Stimulated activated naive B cell treated with anti-CD40 and anti-IgM and Interleukin-4, amounts not matched to agents 10 μg/mL and 1 μg/mL and 100 μg/mL, for 72 hours (primary cell): ENCODE measurements around the gene PROSER2.
"Not testable (repeated sequence)": the region's sequence is repeated elsewhere in the genome, so short reads cannot be mapped to it uniquely, and the experiment has no call there.

ENCODE experiments used
- ATAC-seq, 2 donors: fragments of 150-1000 bp; cut with Tn5 transposase; replicated peaks; 2 replicates each; pipeline ENCODE4 v1.10.0; 2021; ENCODE audit warnings: moderate library complexity in 1 of 2
- DNase-seq: peaks from one replicate; pipeline ENCODE4 v3.0.0; 2021
- H3K27ac Mint-ChIP-seq: one replicate; pipeline ENCODE4 v1.8.0; 2022; ENCODE audit warnings: mild to moderate bottlenecking, mixed read lengths
- H3K27me3 Mint-ChIP-seq, 2 donors: one replicate each; pipeline ENCODE4 v1.8.0; 2022; ENCODE audit warnings: mixed read lengths in 2 of 2
- H3K36me3 Mint-ChIP-seq, 2 donors: one replicate each; pipeline ENCODE4 v1.8.0; 2022; ENCODE audit warnings: mixed read lengths in 2 of 2, mild to moderate bottlenecking in 1 of 2
- H3K4me1 Mint-ChIP-seq, 2 donors: one replicate each; pipeline ENCODE4 v1.8.0; 2022; ENCODE audit warnings: mixed read lengths in 2 of 2, mild to moderate bottlenecking in 1 of 2
- H3K4me3 Mint-ChIP-seq, 2 donors: one replicate each; pipeline ENCODE4 v1.8.0; 2022; ENCODE audit warnings: mild to moderate bottlenecking in 2 of 2, mixed read lengths in 2 of 2, moderate library complexity in 1 of 2
- H3K9me3 Mint-ChIP-seq, 2 donors: one replicate each; pipeline ENCODE4 v1.8.0; 2022; ENCODE audit warnings: mixed read lengths in 2 of 2, mild to moderate bottlenecking in 1 of 2

The PROSER2 gene

DNA sequence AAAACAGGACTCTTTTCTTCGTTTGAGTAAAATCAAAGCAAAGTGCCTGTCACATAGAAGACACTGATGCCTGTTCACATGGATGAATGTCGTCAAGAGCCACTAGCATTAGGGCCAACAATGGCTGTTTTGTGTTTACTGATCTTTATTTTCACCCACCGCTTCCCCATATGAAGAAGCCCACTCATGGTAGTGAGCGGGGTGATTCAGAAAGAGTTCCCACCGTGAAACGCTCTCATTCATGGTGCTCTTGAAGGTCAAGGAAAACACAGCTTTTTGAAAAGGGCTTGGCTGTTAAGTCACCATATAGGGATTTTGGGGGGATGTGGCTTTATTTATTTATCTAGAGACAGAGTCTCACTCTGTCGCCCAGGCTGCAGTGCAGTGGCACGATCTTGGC, 12.5 kb downstream of the PROSER2 start:
- H3K27ac Mint-ChIP-seq, result no peak overlapping the region
- no peaks in the 10 kb centered on the region for H3K36me3 Mint-ChIP-seq
- DNase-seq (no peak), ATAC-seq (no peak)
- no peak overlapping the region for H3K4me3 Mint-ChIP-seq
- H3K9me3 Mint-ChIP-seq, result no peaks in the 10 kb centered on the region
- H3K27me3 Mint-ChIP-seq, result no peaks in the 10 kb centered on the region
- peaks cover 0 to 4% of the 10 kb centered on the region in 2 donors for H3K4me1 Mint-ChIP-seq

DNA sequence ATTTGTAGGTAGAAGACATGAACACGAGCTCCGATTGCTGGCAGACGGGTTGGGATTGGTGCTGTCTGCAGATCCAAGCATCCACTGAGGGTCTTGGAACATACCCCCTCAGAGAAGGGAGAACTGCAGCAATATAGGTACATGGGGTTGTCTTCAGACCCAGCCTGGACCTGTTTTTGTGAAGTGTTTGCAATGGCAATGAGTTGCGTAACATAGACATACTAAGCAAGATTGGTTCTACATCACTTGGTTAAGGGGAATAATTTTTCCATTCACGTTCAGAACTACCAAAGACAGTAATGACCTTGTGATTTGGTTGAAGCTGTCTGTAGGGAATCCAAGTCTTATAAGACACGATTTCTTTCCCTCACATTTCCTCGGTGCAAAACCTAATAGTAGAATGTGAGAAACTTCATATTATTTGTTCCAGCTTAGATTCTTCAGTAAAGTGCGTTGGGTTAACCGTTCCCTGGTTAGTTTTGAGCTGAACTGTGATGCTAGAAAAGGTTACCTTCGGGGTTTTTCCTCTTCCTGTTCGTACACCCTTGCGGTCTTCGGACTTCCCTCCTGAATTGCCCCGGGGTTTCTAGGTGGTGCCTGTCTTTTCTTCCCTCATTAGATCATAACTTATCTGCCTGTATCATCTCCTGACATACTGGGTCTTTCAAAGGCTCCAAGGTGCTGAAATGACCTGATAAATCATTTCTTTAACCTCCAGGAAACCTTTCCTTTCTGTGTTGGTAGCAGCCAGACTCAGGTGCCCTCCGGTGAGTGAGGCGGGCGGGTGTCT, 14.4 kb downstream of the PROSER2 start:
- no peaks in the 10 kb centered on the region for H3K27me3 Mint-ChIP-seq
- no peak overlapping the region for H3K4me3 Mint-ChIP-seq
- no peak overlapping the region for H3K27ac Mint-ChIP-seq
- H3K4me1 Mint-ChIP-seq, result peaks cover 0 to 4% of the 10 kb centered on the region in 2 donors
- H3K9me3 Mint-ChIP-seq, result no peaks in the 10 kb centered on the region
- ATAC-seq (peak in 1 of 2 donors; percentile 16), DNase-seq (no peak)
- no peaks in the 10 kb centered on the region for H3K36me3 Mint-ChIP-seq

GRCh38 chr10:11838298-11838852, 15.2 kb downstream of the PROSER2 start:
- H3K27ac Mint-ChIP-seq, result no peak overlapping the region
- H3K4me1 Mint-ChIP-seq, result peaks cover 0 to 4% of the 10 kb centered on the region in 2 donors
- no peaks in the 10 kb centered on the region for H3K36me3 Mint-ChIP-seq
- DNase-seq (no peak), ATAC-seq (no peak)
- no peaks in the 10 kb centered on the region for H3K27me3 Mint-ChIP-seq
- no peaks in the 10 kb centered on the region for H3K9me3 Mint-ChIP-seq
- H3K4me3 Mint-ChIP-seq, result no peak overlapping the region

DNA sequence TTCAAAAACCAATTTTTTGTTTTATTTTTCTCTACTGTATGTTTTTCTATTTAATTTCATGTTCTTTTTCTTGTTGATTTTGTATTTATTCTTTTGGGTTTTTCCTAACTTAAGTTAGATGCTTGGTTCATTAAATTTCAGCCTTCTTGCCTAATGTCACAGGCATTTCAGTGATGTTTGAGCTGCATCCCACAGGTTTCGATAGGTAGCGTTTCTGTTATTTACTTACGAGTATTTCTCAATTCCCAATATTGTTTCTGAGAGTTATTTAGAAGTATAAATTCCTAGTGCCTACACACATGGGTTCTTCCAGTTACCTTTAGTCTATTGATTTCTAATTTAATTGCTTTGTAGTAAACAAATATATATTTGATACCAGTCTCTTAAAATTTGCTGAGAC, 18.2 kb downstream of the PROSER2 start:
- H3K27ac Mint-ChIP-seq, result no peak overlapping the region
- DNase-seq (no peak), ATAC-seq (no peak)
- no peaks in the 10 kb centered on the region for H3K9me3 Mint-ChIP-seq
- no peaks in the 10 kb centered on the region for H3K27me3 Mint-ChIP-seq
- H3K4me3 Mint-ChIP-seq, result no peak overlapping the region
- peaks cover 0 to 2% of the 10 kb centered on the region in 2 donors for H3K4me1 Mint-ChIP-seq
- H3K36me3 Mint-ChIP-seq, result no peaks in the 10 kb centered on the region

DNA sequence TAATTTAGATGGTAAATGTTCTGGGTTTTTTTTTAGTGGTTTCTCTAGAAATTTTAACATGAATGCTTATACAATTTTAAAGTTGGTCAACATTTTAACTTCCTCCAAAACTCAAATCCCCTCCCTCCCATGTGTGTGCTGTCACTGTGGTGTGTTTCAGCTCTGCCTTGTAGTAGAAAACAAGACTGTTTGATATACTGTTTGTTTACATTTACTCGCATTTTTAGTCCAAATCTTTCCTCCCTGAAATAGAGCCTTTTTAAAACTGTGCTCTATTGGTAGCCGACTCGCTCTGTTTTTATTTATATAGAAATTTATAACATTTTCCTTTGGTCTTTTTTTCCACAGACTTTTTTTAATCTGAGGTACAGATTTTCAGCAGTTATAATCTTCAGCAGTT, 19.3 kb downstream of the PROSER2 start:
- Mint-ChIP-seq H3K36me3 (no peaks in the 10 kb centered on the region), H3K4me1 (peaks cover 0 to 2% of the 10 kb centered on the region in 2 donors), H3K27ac (no peak overlapping the region), H3K9me3 (no peaks in the 10 kb centered on the region), H3K4me3 (no peak overlapping the region), H3K27me3 (no peaks in the 10 kb centered on the region)
- ATAC-seq (no peak), DNase-seq (no peak)

DNA sequence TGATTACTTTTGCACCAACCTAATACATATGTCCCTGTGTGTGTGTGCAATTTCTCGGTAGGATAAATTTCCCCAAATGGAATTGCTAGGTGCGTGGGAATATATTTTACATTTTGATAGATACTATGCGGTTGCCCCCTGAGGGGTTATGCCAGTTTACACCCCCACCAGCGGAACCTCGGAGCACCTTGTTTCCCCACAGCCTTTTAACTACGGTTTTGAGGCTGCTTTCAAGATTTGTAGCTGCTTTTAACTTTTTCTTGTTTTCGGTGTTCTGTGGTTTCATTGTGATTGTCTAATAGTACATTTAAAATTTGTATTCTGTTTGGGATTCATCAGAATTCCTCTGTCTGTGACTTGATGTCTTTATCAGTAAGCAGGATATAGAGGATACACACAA, 22.0 kb downstream of the PROSER2 start:
- Mint-ChIP-seq H3K27ac (no peak overlapping the region), H3K9me3 (no peaks in the 10 kb centered on the region), H3K4me3 (no peak overlapping the region), H3K36me3 (no peaks in the 10 kb centered on the region), H3K27me3 (no peaks in the 10 kb centered on the region), H3K4me1 (no peaks in the 10 kb centered on the region)
- no peak for ATAC-seq
- no peak for DNase-seq

DNA sequence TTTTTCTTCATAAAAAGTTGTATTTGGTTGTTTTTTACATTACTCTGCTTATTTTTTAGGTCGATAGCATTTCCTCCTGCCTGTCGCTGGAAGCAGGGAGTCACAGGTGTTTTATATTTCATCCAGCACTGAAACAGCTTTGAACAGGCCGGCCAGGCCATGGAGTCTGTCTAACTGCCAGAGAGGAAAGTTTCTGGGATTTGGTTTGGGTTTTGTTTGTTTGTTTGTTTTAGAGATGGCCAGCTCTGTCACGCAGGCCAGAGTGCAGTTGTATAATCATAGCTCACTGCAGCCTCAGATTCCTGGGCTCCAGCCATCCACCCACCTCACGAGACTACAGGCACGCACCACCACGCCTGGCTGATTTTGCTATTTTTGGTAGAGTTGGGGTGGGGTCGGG, 23.4 kb downstream of the PROSER2 start:
- H3K27ac Mint-ChIP-seq, result no peak overlapping the region

DNA sequence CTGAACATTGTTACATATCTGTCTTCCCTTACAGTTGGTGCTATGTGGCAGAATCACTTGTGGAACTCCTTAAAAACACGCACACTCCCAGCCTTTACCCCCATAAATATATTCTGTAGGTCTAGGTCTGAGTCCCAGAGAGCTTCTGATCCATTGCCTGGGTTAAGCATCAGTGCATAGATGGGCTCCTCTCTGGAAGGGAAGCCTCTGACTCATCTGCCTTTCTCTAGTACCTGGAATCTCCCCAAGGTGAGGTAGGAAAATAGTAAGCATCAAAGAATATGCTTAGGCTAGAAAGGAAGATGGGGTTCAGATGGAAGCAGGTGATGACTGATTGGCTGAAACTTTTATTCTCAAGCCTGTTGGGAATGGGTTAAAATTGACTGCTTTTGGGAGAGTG, 26.1 kb downstream of the PROSER2 start:
- H3K4me1 Mint-ChIP-seq, result no peaks in the 10 kb centered on the region
- ATAC-seq, result no peak
- no peak overlapping the region for H3K27ac Mint-ChIP-seq
- H3K36me3 Mint-ChIP-seq, result no peaks in the 10 kb centered on the region
- H3K27me3 Mint-ChIP-seq, result no peaks in the 10 kb centered on the region
- DNase-seq, result no peak
- H3K9me3 Mint-ChIP-seq, result no peaks in the 10 kb centered on the region
- no peak overlapping the region for H3K4me3 Mint-ChIP-seq

More for the DNA sequence above, 23.4 kb downstream of the PROSER2 start:
- H3K4me1 Mint-ChIP-seq, result no peaks in the 10 kb centered on the region
- H3K9me3 Mint-ChIP-seq, result no peaks in the 10 kb centered on the region
- no peak overlapping the region for H3K4me3 Mint-ChIP-seq
- H3K27me3 Mint-ChIP-seq, result no peaks in the 10 kb centered on the region
- no peak for DNase-seq
- no peak for ATAC-seq
- no peaks in the 10 kb centered on the region for H3K36me3 Mint-ChIP-seq

GRCh38 chr10:11849911-11850310, 26.8 kb downstream of the PROSER2 start:
- Mint-ChIP-seq H3K9me3 (no peaks in the 10 kb centered on the region), H3K4me1 (no peaks in the 10 kb centered on the region), H3K36me3 (no peaks in the 10 kb centered on the region), H3K4me3 (no peak overlapping the region), H3K27me3 (no peaks in the 10 kb centered on the region), H3K27ac (no peak overlapping the region)
- ATAC-seq (no peak), DNase-seq (no peak)

DNA sequence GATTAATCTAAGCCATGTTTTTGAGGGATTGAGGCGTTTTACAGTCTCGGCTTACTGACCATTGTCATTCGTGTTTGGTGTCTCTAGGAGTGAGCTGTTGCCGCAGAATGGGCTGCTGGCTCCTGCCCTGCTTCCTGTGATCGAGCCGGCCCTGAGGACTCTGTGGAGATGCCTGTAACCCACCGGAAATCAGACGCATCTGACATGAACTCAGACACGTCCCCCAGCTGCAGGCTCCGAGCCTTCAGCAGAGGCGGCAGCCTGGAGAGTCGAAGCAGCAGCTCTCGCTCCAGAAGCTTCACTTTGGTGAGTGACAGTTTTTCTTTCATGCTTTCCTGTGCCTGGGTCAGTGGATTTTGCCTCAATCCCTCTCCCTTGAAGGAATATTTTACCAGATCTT, 28.8 kb downstream of the PROSER2 start:
- no peaks in the 10 kb centered on the region for H3K4me1 Mint-ChIP-seq
- ATAC-seq, result no peak
- no peak for DNase-seq
- no peak overlapping the region for H3K4me3 Mint-ChIP-seq
- H3K9me3 Mint-ChIP-seq, result no peaks in the 10 kb centered on the region
- no peaks in the 10 kb centered on the region for H3K27me3 Mint-ChIP-seq
- H3K36me3 Mint-ChIP-seq, result no peaks in the 10 kb centered on the region
- H3K27ac Mint-ChIP-seq, result no peak overlapping the region

DNA sequence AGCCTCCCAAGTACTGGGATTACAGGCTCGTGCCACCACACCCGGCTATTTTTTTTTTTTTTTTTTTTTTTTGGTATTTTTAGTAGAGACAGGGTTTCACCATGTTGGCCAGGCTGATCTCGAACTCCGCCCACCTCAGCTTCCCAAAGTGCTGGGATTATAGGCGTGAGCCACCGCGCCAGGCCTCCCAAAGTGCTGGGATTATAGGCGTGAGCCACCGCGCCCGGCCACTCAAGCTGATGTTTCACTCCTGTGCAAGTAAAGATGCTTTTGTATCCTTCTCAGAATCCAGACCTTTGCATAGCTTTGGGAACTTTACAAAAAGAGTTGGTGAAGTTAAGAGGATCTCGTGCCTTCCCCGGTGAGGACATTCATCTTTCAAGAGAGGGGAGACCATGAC, 29.5 kb downstream of the PROSER2 start:
- not testable (repeated sequence) for H3K36me3 Mint-ChIP-seq, H3K4me3 Mint-ChIP-seq, H3K4me1 Mint-ChIP-seq, H3K9me3 Mint-ChIP-seq, H3K27ac Mint-ChIP-seq, DNase-seq, ATAC-seq, H3K27me3 Mint-ChIP-seq

- no peaks in the 10 kb centered on the region for H3K4me1 Mint-ChIP-seq
- H3K27me3 Mint-ChIP-seq, result no peaks in the 10 kb centered on the region
- no peaks in the 10 kb centered on the region for H3K36me3 Mint-ChIP-seq
- H3K4me3 Mint-ChIP-seq, result no peak overlapping the region
- no peak for ATAC-seq
- H3K27ac Mint-ChIP-seq, result no peak overlapping the region
- no peak for DNase-seq
- no peaks in the 10 kb centered on the region for H3K9me3 Mint-ChIP-seq
Observed at GRCh38 chr10:11853468-11853867, 30.3 kb downstream of the PROSER2 start.

DNA sequence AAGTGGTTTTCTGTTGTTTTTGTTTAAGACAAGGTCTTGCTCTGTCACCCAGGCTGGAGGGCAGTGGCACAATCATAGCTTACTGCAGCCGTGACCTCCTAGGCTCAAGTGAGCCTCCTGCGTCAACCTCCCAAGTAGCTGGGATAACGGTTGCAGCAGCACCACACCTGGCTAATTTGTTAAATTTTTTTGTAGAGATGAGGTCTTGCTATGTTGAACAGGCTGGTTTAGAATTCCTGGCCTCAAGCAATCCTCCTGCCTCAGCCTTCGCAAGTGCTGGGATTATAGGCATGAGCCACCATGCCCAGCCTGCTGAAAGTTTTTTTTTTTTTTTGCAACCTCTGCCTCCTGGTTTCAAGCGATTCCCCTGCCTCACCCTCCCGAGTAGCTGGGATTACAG, 31.1 kb downstream of the PROSER2 start:
- Mint-ChIP-seq H3K4me1 (no peaks in the 10 kb centered on the region), H3K9me3 (no peaks in the 10 kb centered on the region), H3K4me3 (no peak overlapping the region), H3K36me3 (no peaks in the 10 kb centered on the region), H3K27me3 (no peaks in the 10 kb centered on the region), H3K27ac (no peak overlapping the region)
- no peak for ATAC-seq
- DNase-seq, result no peak

GRCh38 chr10:11856089-11856488, 32.9 kb downstream of the PROSER2 start:
- ATAC-seq (no peak), DNase-seq (no peak)
- Mint-ChIP-seq H3K4me1 (no peaks in the 10 kb centered on the region), H3K9me3 (no peaks in the 10 kb centered on the region), H3K4me3 (no peak overlapping the region), H3K27me3 (no peaks in the 10 kb centered on the region), H3K36me3 (no peaks in the 10 kb centered on the region), H3K27ac (no peak overlapping the region)

- H3K9me3 Mint-ChIP-seq, result no peaks in the 10 kb centered on the region
- no peaks in the 10 kb centered on the region for H3K27me3 Mint-ChIP-seq
- H3K36me3 Mint-ChIP-seq, result no peaks in the 10 kb centered on the region
- no peak overlapping the region for H3K4me3 Mint-ChIP-seq
- DNase-seq (no peak), ATAC-seq (no peak)
- H3K4me1 Mint-ChIP-seq, result no peaks in the 10 kb centered on the region
- no peak overlapping the region for H3K27ac Mint-ChIP-seq
Observed at GRCh38 chr10:11856678-11857077, 33.5 kb downstream of the PROSER2 start.
